HG02642 (cell line): Measurements from ENCODE around the gene PEAK1.
"Not testable (repeated sequence)": the region's sequence is repeated elsewhere in the genome, so short reads cannot be mapped to it uniquely, and the experiment has no call there.

Experiments
- ATAC-seq: cut with Tn5 transposase; IDR thresholded peaks from one replicate; pipeline ENCODE4 v1.9.1; 2021; ENCODE audit warnings: mild to moderate bottlenecking; ENCODE audit not compliant: unreplicated experiment, poor library complexity

Gene PEAK1

GRCh38 chr15:77409259-77410156, 10.4 kb downstream of the PEAK1 start:
- ATAC-seq, result peak; percentile 66

DNA sequence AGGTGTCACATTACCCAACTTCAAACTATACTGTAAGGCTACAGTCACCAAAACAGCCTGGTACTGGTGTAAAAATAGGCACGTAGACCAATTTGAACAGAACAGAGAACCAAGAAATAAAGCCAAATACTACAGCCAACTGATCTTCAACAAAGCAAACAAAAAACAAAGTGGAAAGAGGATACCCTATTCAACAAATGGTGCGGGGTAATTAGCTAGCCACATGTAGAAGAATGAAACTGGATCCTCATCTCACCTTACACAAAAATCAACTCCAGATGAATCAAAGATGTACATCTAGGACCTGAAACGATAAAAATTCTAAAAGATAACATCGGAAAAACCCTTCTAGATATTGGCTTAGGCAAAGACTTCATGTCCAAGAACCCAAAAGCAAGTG, 13.1 kb downstream of the PEAK1 start:
- ATAC-seq, result no peak

GRCh38 chr15:77406173-77406759, 13.6 kb downstream of the PEAK1 start:
- ATAC-seq, result not testable (repeated sequence)

DNA sequence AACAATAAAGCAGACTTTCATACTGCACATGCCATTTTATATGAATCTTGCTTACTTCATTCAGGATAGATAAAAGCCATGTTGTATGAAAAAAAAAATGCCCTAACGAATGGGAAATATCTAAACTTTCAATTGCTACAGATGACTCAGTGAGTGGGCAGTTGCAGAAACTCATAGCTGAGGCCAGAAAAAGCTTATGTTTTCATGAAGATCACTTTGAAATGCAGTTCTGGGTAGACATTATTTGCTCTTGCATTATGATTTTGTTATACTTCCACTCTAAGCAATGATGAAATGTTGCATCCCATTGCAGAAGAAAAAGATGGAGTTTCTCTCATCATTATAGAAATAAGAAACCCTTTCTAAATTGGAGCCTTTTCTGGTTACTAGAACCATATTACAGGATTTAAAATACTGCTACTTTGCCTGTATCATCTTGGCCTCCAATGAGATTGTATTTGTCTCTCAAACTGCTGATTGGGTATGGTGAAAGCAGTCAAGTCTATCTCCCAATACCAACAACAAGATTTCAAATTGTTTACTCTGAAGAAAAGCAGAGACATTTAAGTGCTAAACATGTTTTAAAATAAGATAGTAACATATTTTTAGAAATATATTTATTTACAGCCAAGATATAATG, 17.0 kb downstream of the PEAK1 start:
- ATAC-seq, result no peak

- no peak for ATAC-seq
Measured at GRCh38 chr15:77400258-77400657, 19.6 kb downstream of the PEAK1 start.

- ATAC-seq, result no peak
Measured at GRCh38 chr15:77398927-77399326, 21.0 kb downstream of the PEAK1 start.

DNA sequence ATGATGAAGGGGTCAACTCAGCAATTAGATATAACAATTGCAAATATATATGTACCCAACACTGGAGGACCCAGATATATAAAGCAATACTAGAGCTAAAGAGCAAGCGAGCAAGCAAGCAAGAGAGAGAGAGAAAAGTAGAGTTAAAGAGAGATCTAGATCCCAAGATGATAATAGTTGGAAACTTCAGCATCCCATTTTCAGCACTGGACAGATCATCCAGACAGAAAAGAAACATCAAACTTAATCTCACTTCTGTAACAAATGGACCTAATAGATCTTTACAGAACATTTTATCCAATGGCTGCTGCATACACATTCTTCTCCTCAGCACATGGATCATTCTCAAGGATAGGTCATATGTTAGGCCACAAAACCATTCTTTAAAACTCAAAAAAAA, 23.2 kb downstream of the PEAK1 start:
- no peak for ATAC-seq

- ATAC-seq, result no peak
Measured at GRCh38 chr15:77395013-77395774, 24.7 kb downstream of the PEAK1 start.

DNA sequence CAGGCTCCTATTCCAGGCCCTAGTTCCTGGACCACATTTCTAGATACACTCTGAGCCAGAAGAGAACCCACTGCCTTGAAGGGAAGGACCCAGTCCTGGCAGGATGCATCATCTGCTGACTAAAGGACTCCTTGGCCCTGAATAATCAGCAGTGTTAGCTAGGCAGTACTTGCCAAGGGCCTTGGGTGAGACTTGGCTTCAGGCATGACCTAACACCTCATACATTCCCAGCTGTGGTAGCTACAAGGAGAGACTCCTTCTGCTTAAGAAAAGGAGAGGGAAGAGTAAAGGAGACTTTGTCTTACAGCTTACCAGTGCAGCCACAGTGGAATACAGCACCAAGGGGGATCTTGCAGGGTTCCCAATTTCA, 26.4 kb downstream of the PEAK1 start:
- ATAC-seq, result no peak

GRCh38 chr15:77392762-77393470, 27.0 kb downstream of the PEAK1 start:
- no peak for ATAC-seq

- no peak for ATAC-seq
Measured at GRCh38 chr15:77391372-77391951, 28.4 kb downstream of the PEAK1 start.

- ATAC-seq, result no peak
Measured at GRCh38 chr15:77387365-77388105, 32.4 kb downstream of the PEAK1 start.

DNA sequence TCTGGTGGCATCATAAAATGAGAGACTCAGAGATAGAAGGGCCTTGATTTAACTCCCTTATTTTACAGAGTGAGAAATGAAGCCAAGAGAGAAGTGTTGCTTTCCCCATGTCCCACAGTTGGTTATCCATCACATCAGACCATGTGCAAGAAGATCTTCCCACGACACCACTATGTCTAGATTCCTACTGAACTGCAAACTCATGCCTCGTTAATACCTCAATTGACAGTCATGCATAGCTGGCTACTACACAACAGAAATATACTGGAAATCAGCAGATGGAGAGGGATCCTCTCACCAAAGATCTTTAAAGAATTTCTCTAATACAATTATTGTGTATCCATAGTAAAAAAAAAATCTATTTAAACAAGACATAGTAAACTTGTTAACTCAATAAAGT, 33.3 kb downstream of the PEAK1 start:
- no peak for ATAC-seq

GRCh38 chr15:77384589-77385359, 35.1 kb downstream of the PEAK1 start:
- no peak for ATAC-seq

- no peak for ATAC-seq
Measured at GRCh38 chr15:77384086-77384485, 35.8 kb downstream of the PEAK1 start.

DNA sequence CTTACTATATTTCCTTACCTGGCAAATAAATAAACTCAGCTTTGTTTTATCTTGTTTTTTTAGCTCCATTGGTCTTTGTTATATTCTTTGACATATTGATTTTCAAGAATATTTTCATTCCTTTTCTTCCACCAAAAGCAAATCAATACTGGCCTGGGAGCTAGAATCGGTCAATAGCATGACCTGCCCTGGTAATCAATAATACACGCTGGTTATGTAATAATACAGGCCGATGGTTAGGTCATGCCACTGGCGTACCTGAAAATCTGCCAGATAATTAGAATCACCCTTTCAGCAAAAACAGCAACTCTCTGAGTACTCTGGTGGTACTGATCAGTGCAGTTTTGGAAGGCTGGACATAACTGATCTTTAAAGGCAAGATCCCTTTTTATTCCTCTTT, 39.9 kb downstream of the PEAK1 start:
- no peak for ATAC-seq

- ATAC-seq, result no peak
Measured at GRCh38 chr15:77376770-77377169, 43.1 kb downstream of the PEAK1 start.

DNA sequence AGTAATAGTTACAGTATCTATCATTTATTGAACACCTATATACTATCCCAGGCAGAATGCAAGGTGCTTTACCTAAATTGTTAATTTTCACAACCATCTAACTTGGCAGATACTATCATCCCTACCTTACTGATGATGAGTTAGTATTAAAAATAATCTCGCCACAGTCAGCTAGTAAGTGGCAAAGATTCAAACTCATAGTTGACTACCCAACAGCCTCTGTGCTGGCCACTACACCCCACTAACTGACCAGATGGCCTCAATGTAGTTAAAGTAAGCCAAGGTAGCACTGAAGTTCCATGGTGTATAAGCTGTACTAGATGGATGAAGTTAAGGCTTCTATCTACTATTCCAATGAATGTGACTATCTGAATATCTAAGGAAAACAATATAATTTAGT, 44.8 kb downstream of the PEAK1 start:
- no peak for ATAC-seq
